Uterus (tissue), 4 donors: ENCODE measurements around the gene NR2F2. TPM values are rescaled to one million over a fixed set of nuclear protein-coding genes. Genes with fewer than 3 reads are reported as not detected.

ENCODE experiments used
- DNase-seq, 2 donors: peaks; one replicate each; pipeline ENCODE4 v3.0.0-alpha.2; 2019 to 2020
- H3K27ac ChIP-seq, 2 donors: fragments of 200-600 bp; sonication (generic); 1 replicate in 1 of 2; 2 replicates in 1 of 2; pipeline ENCODE4 v1.5.1; 2016 to 2018
- H3K27me3 ChIP-seq, 2 donors: fragments of 200-600 bp; sonication (generic); one replicate each; pipeline ENCODE4 v1.5.1; 2018 to 2019; ENCODE audit warnings: control low read depth in 1 of 2
- H3K36me3 ChIP-seq, 2 donors: fragments of 200-600 bp; sonication (generic); one replicate each; pipeline ENCODE4 v1.5.1; 2019; ENCODE audit warnings: control low read depth in 1 of 2
- H3K4me1 ChIP-seq, 2 donors: fragments of 200-600 bp; sonication (generic); one replicate each; pipeline ENCODE4 v1.5.1; 2018 to 2019; ENCODE audit warnings: control low read depth in 1 of 2
- H3K4me3 ChIP-seq, 2 donors: fragments of 200-600 bp; sonication (generic); 1 replicate in 1 of 2; 2 replicates in 1 of 2; pipeline ENCODE4 v1.5.1; 2018 to 2019; ENCODE audit warnings: mild to moderate bottlenecking in 1 of 2
- H3K9me3 ChIP-seq, 2 donors: fragments of 200-600 bp; sonication (generic); one replicate each; pipeline ENCODE4 v1.5.1; 2019; ENCODE audit warnings: control low read depth in 1 of 2
- POLR2A ChIP-seq, 2 donors: fragments of 450-650 bp; IDR thresholded peaks; one replicate each; pipeline ENCODE4 v1.6.1; 2016; ENCODE audit warnings: antibody characterized with exemption in 2 of 2, mild to moderate bottlenecking in 1 of 2, moderate library complexity in 1 of 2
- intact Hi-C: fragments of 100-400 bp; cut with DNase I; formaldehyde crosslinking; loops from one replicate; pipeline ENCODE4 v1.15.1; 2023; ENCODE audit warnings: low total_unique reads
- total RNA-seq, 4 donors: library from RNA; depleted of rRNA in 3 of 4; stranded (reverse); fragments of >200 nt in 3 of 4; gene quantifications; one replicate each; pipeline versions ENCODE4 v1.1.0 to v1.2.4, GENCODE V29; 2014 to 2023
- TF ChIP-seq, protein P1 (sequence below), 4 experiments: fragments of 200-600 bp in 2 of 4; fragments of 450-650 bp in 2 of 4; sonication (generic) in 2 of 4; IDR thresholded peaks; one replicate each; pipeline ENCODE4 v1.5.1; 2016 to 2019; ENCODE audit warnings: antibody characterized with exemption in 4 of 4, mild to moderate bottlenecking in 2 of 4, moderate library complexity in 1 of 4
- donor health status: DM: yes; HTN: yes; CAD: no.

Gene NR2F2
- total RNA-seq, 4 donors from 2014 or later = 23.6 to 255 (median 51.9) TPM

DNA sequence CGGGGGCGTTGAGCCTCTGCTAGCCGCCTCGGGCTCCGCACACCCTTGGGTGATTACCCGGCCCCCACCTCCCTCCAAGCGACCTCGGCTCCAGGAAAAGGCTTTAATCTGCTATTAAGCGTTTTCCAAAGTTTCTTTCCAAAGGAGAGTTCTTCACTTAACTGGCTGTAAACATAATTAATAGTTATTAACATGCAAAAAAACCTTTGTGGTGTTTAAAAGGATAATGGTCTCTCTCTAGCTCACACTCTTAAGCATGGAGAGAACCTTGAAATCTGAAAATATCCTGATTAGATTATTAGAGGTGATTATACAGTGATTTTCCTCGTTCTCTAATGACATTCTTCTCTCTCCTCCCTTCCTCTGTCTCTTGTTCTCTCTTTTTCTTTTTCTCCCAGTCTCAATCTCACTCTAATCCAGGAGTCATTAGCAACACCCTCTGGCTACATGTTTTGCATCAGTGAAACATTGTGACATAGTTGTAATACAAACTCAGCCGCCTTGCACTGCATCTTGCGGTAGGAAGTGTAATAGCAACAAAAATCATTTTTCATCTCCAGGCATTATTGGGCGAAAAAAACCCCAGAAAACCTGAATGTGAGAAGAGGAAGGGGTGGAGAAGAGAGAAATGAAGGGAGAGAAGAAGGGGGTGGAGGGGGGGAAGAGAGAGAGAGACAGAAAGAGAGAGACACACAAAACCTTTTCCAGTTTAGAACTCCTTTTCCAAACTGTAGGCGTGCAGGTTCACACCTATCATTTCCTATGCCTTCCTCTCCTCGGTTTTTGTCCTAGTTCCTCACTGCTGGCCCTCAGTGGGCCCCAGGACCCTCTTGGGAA, 24.4 kb downstream of the NR2F2 start:
- DNase-seq = peak in 1 of 2 donors; percentile 60
- intact Hi-C loops = no loop called here
- H3K4me1 ChIP-seq = no peaks in the 10 kb centered on the region
- TF ChIP-seq, protein P1, sequence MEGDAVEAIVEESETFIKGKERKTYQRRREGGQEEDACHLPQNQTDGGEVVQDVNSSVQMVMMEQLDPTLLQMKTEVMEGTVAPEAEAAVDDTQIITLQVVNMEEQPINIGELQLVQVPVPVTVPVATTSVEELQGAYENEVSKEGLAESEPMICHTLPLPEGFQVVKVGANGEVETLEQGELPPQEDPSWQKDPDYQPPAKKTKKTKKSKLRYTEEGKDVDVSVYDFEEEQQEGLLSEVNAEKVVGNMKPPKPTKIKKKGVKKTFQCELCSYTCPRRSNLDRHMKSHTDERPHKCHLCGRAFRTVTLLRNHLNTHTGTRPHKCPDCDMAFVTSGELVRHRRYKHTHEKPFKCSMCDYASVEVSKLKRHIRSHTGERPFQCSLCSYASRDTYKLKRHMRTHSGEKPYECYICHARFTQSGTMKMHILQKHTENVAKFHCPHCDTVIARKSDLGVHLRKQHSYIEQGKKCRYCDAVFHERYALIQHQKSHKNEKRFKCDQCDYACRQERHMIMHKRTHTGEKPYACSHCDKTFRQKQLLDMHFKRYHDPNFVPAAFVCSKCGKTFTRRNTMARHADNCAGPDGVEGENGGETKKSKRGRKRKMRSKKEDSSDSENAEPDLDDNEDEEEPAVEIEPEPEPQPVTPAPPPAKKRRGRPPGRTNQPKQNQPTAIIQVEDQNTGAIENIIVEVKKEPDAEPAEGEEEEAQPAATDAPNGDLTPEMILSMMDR (IDR thresholded peaks at IDR 0.05) = peak; percentile 41 to 77 (median 68)
- TF ChIP-seq POLR2A (IDR thresholded peaks at IDR 0.05) = peak; percentile 31 to 61
- no peaks in the 10 kb centered on the region for H3K9me3 ChIP-seq
- no peaks in the 10 kb centered on the region for H3K27me3 ChIP-seq
- H3K4me3 ChIP-seq = peak overlapping the region; percentile 51 to 59
- no peaks in the 10 kb centered on the region for H3K36me3 ChIP-seq
- H3K27ac ChIP-seq = peak overlapping the region; percentile 94 to 100

DNA sequence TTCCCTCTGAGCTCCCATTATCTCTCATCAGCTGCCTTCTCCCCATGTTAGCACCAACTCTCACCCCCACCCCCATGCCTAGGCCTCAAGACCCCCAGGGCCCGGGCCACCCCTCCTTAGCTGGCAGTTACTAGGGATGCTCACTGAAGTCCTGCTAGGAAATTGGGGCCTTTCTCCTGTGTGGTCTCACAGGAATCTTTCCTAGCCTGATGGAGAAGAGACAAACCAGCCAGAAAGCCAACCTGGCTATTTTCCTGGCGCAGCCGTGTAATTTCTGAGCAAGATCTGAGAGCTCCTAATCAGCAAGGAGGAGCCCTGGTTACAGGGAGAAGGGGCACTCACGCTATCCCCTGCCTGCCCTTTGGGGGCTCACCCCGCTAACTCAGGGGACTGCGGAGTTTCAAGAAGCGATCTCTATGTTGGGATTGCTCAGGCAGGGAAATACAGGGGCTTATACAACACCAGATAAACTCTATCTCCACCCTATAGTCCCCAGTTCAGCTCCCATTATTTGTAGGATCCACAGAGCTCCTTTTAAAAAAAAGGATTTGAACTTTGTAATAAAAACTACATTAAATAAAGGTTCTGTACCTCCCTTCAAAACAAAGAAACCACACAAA, 25.2 kb downstream of the NR2F2 start:
- no peaks in the 10 kb centered on the region for H3K4me1 ChIP-seq
- H3K27me3 ChIP-seq = no peaks in the 10 kb centered on the region
- no peaks in the 10 kb centered on the region for H3K9me3 ChIP-seq
- DNase-seq = no peak
- H3K4me3 ChIP-seq = peak overlapping the region in 1 of 2 donors; percentile 51
- TF ChIP-seq, protein P1 (IDR thresholded peaks at IDR 0.05) = no peak
- no peak for TF ChIP-seq POLR2A (IDR thresholded peaks at IDR 0.05)
- no peaks in the 10 kb centered on the region for H3K36me3 ChIP-seq
- intact Hi-C loops = no loop called here
- H3K27ac ChIP-seq = peak overlapping the region; percentile 94 to 100

DNA sequence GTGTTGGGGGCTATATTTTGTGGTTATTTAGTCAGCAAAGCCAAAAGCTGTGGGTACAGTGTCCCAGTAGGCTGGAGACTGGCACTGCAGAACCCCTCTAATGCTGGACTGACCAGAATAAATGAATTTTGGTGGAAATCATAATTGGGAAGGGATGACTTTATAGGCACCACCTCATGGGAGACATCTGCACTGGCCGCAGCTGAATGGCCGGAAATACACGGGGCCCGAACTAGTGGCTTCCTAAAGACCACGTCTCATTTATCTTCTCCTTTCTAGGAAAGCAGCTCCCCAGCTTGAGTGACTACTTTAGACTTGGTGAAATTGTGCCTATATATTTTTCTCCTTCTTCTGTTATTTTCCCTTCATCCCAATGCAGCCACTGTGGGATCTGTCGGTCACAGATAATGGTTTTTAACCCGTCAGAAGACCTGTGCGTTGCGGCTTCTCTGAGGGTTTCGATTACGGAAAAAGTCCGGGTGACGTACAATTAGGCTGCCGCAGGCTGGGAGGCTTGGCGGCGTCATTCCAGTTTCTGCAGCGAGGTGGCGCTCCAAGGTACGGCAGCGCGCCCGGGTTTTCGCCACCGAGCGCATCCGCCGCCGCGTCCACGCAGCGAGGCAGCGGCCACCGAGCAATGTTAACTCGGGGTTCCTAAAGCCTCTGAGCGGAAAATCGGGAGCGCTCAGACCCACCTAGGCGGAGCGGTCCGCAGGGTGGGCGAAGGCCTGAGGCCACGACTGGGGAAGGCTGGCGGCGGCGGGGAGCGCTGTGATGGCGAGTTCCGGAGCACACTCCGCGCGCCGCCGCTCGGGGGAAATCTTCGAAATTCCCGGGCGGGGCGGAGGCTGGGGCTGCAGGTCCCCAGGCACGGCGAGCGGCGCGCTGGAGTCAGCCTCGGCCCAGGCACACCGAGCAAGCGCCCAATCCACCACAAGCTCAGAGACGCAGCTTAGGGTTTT, 26.3 kb downstream of the NR2F2 start:
- H3K4me1 ChIP-seq = no peaks in the 10 kb centered on the region
- peak in 1 of 2 donors; percentile 66 for TF ChIP-seq POLR2A (IDR thresholded peaks at IDR 0.05)
- TF ChIP-seq, protein P1 (IDR thresholded peaks at IDR 0.05) = peak; percentile 91 to 99 (median 96)
- no peaks in the 10 kb centered on the region for H3K36me3 ChIP-seq
- peak overlapping the region; percentile 94 to 100 for H3K27ac ChIP-seq
- intact Hi-C loops = no loop called here
- H3K4me3 ChIP-seq = peak overlapping the region; percentile 68 to 83
- peak; percentile 82 to 89 for DNase-seq
- H3K27me3 ChIP-seq = no peaks in the 10 kb centered on the region
- H3K9me3 ChIP-seq = no peaks in the 10 kb centered on the region

DNA sequence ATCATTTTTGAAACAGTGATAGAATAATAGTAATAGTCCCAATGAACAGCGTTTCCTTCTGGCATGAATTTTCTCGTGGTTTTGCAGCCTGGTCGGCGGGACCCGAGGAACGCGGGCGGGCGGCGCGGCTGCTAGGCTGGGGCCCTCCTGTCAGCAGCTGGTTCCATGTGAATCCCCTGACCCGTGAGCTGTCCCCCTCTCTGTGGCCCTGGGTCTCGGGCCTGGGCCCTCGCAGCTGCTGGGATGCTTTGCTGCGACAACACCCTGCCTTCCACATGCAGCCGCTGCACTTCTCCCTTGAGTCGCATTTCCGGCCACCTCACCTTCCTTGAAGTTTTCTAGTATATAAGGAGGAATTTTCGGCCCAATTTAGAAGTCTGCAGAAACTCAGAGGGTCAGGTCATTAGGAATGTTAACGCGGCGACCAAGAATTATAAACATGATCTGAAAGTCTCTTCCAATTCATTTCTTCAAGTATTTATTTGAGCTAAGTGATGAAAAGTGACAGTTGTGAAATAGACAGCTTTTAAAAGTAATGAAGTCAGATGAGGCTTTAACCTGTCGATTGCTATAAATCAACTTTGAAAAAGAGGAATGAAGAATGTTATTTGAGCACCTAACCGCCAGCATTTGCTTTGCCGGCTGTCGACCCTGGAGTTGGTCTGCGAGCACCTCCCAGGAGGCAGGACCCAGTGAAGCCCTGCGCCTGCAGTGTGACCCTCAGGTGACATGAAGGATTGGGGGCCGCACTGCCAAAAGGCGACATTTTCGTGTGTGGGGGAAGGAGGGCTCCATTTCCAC, 27.7 kb downstream of the NR2F2 start:
- TF ChIP-seq, protein P1 (IDR thresholded peaks at IDR 0.05) = no peak
- no peak for TF ChIP-seq POLR2A (IDR thresholded peaks at IDR 0.05)
- intact Hi-C loops = no loop called here
- no peaks in the 10 kb centered on the region for H3K9me3 ChIP-seq
- H3K27me3 ChIP-seq = no peaks in the 10 kb centered on the region
- H3K4me1 ChIP-seq = no peaks in the 10 kb centered on the region
- peak overlapping the region; percentile 94 to 100 for H3K27ac ChIP-seq
- peak overlapping the region; percentile 68 to 83 for H3K4me3 ChIP-seq
- H3K36me3 ChIP-seq = no peaks in the 10 kb centered on the region
- DNase-seq = no peak
